HG03045 (cell line): Measurements from ENCODE around the gene LRCH2.
"Not testable (repeated sequence)": the region's sequence is repeated elsewhere in the genome, so short reads cannot be mapped to it uniquely, and the experiment has no call there.

ENCODE experiments used
- ATAC-seq: cut with Tn5 transposase; IDR thresholded peaks from one replicate; pipeline ENCODE4 v1.9.1; 2021; ENCODE audit warnings: mild to moderate bottlenecking, moderate library complexity; ENCODE audit not compliant: unreplicated experiment

Gene LRCH2

GRCh38 chrX:115214151-115214550, 19.7 kb downstream of the LRCH2 start:
- no peak for ATAC-seq

GRCh38 chrX:115209547-115209946, 24.3 kb downstream of the LRCH2 start:
- not testable (repeated sequence) for ATAC-seq

- ATAC-seq, result no peak
Measured at GRCh38 chrX:115204040-115204439, 29.9 kb downstream of the LRCH2 start.

DNA sequence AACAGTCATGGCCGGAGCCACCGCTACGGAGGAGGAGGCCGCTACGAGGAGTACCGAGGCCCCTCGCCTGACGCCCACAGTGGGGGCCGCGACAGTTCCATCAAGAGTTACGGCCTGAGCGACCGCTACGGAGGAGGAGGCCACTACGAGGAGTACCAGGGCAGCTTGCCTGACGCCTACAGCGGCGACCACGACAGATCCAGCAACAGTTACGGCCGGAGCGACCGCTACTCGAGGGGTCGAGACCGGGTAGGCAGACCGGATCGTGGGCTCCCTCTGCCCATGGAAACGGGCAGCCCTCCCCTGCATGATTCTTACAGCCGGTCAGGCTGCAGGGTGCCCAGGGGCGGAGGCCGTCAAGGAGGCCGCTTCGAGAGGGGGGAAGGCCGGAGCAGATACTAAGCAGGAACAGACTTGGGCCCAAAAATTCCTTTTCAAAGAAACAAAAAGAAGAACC, 41.6 kb downstream of the LRCH2 start:
- ATAC-seq, result no peak

DNA sequence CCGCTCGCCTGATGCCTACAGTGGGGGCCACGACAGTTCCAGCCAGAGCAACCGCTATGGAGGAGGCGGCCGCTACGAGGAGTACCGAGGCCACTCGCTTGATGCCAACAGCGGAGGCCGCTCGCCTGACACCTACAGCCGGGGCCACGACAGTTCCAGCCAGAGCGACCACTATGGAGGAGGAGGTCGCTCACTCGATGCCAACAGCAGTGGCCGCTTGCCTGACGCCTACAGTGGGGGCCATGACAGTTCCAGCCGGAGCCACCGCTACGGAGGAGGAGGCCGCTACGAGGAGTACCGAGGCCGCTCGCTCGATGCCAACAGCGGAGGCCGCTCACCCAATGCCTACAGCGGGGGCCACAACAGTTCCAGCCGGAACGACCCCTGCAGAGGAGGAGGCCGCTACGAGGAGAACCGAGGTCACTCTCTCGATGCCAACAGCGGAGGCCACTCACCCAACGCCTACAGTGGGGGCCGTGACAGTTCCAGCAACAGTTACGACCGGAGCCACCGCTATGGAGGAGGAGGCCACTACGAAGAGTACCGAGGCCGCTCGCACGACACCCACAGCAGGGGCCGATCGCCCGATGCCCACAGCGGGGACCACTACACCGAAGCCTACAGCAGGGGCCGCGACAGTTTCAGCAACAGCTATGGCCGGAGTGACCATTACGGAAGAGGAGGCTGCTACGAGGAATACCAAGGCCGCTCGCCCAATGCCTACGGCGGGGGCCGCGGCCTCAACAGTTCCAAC, 42.2 kb downstream of the LRCH2 start:
- ATAC-seq, result no peak

DNA sequence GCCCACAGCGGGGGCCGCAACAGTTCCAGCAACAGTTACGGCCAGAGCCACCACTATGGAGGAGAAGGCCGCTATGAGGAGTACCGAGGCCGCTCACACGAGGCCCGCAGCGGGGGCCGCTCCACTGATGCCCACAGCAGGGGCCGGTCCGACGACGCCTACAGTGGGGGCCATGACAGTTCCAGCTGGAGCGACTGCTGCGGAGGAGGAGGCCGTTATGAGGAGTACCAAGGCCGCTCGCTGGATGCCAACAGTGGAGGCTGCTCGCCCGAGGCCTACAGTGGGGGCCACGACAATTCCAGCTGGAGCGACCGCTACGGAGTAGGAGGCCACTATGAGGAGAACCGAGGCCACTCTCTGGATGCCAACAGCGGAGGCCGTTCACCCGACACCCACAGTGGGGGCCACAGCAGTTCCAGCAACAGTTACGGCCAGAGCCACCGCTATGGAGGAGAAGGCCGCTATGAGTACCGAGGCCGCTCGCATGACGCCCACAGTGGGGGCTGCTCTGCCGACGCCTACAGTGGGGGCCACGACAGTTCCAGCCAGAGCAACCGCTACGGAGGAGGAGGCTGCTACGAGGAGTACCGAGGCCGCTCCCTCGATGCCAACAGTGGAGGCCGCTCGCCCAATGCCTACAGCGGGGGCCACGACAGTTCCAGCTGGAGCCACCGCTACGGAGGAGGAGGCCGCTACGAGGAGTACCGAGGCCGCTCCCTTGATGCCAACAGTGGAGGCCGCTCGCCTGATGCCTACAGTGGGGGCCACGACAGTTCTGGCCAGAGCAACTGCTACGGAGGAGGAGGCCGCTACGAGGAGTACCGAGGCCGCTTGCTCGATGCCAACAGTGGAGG, 43.0 kb downstream of the LRCH2 start:
- no peak for ATAC-seq

- no peak for ATAC-seq
Measured at GRCh38 chrX:115189646-115190635, 44.0 kb downstream of the LRCH2 start.

DNA sequence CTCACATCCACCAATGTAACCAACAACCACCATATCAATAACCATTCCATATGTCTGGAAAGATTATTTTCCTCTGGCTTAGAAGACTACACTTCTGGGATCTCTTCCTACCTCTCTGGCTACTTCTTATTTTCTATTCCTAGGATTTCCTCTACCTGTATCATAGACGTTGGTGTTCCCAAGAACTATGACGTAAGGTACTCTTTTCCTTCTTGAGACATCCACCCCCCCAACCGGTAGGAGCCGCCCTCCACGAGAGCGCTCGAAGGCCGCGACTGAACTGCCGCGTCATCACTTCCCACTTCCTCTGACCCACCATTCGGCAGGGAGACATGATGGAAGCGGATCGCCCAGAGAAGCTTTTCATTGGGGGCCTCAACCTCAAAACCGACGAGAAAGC, 44.8 kb downstream of the LRCH2 start, which contains the start of gene RBMXL3:
TSS of gene RBMXL3 (plus strand) at position 301 of the 400 bp plus-strand sequence. CDS start at position 333, 32 bp downstream.
- no peak for ATAC-seq

GRCh38 chrX:115183980-115184379, 49.9 kb downstream of the LRCH2 start:
- no peak for ATAC-seq

- no peak for ATAC-seq
Measured at GRCh38 chrX:115178473-115178872, 55.4 kb downstream of the LRCH2 start.

DNA sequence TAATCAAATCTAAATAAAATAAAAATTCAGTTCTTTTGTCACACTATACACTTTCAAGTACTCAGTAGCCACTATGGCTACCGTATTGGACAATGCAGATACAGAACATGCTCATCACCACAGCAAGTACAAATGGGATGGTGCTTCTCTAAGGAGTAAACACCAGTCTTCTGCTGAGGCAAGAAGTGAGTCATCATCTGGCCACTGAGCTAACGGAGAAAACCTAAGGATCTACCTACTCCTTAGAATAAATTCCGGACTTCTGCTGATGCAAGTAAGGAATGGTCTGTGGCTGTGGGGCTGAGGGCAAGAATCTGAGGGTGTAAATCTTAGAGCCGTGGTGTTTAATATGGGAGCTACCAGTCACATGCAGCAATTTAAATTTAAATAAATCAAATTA, 56.0 kb downstream of the LRCH2 start:
- no peak for ATAC-seq

GRCh38 chrX:115174548-115174947, 59.3 kb downstream of the LRCH2 start:
- ATAC-seq, result no peak

DNA sequence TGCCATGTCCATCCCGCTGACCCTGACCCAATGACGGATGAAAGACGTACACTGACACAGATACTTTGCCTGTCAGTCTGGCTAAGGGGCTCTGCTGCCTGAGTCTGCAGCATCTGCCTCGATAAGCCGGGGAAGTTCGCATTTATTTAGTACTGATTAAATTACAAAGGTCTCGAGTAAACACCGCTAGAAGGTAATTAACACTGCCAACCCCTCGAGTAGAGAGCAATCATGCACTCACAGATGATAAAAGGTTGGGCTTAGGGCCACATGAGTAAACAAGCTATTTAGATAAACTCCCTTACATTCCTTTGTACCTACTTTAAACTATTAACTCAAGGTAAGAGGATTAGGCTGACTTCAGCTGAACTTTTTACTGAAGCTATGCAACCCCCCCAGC, 60.7 kb downstream of the LRCH2 start:
- ATAC-seq, result no peak

DNA sequence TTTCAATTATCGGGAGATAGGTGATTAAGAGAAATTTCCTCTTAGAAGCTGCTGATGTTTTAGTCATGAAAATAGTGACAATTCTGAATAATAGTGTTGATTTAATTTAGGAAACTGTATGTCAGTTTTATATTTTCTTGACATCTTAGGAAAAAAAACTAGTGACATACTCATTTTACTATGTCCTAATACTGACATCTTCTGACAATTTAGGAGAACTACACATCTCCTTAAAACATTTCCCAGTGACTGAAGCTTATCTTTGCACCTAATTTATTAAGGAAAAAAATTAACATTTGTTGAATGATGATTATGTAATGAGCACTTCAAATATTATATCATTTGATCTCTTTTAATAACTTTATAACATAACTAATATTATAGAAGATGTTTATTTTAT, 86.7 kb downstream of the LRCH2 start:
- ATAC-seq, result no peak

DNA sequence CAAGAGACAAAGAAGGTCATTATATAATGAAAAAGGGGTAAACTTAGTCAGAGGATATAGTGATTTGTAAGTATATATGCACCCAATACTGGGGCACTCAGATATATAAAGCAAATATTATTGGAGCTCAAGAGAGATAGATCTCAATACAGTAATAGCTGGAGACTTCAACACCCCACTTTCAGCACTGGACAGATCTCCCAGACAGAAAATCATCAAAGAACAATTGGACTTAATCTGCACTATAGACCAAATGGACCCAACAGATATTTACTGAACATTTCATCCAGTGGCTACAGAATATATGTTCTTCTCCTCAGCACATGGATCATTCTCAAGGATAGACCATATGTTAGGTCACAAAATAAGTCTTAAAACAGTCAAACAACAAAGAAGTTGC, 91.8 kb downstream of the LRCH2 start:
- no peak for ATAC-seq

- no peak for ATAC-seq
Measured at GRCh38 chrX:115138040-115138439, 95.9 kb downstream of the LRCH2 start.

GRCh38 chrX:115134382-115134781, 99.5 kb downstream of the LRCH2 start:
- no peak for ATAC-seq

DNA sequence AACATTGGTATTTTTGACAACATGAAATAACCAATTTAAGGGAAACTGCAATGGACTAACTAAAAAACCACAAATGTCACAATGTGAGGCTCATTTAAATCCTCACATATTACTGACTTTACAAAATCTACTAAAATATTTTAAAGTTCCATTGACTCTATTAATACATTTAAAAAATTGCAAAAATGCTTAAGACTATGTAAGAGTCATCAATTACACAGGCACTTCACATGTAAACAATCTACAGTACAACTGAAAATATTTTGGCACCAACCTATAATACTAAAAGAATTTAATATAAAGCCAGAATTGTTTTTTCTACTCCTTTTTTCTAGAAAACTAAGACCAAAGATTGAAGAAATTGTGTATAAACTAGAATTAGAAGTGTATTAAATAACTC, 121.5 kb downstream of the LRCH2 start:
- no peak for ATAC-seq

DNA sequence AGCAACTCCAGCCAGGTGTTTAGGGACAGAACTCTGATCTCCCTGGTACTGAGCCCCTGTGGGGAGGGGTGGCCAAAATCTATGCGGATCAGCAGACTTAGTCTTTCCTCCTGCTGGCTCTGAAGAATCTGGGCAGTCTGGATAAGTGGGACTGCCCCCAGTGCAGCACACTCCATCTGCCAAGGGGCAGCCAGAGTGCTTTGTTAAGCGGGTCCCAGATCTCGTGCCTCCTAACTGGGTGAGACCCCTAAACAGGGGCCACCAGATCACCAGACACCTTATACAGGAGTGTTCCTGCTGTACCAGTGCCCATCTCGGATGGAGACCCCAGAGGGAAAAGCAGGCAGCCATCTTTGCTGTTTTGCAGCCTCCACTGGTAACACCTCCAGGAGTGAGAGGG, 135.0 kb downstream of the LRCH2 start:
- ATAC-seq, result no peak

DNA sequence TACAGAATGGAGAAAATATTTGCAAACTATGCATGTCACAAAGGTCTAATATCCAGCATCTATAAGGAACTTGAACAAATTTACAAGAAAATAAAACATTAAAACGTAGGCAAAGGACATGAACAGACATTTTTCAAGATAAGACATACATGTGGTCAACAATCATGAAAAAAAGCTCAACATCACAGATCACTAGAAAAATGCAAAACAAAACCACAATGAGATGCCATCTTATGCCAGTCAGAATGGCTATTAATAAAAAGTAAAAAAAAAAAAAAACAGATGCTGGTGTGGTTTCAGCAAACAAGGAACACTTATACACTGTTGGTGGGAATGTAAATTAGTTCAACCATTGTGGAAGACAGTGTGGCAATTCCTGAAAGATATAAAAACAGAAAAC, 140.7 kb downstream of the LRCH2 start:
- no peak for ATAC-seq

DNA sequence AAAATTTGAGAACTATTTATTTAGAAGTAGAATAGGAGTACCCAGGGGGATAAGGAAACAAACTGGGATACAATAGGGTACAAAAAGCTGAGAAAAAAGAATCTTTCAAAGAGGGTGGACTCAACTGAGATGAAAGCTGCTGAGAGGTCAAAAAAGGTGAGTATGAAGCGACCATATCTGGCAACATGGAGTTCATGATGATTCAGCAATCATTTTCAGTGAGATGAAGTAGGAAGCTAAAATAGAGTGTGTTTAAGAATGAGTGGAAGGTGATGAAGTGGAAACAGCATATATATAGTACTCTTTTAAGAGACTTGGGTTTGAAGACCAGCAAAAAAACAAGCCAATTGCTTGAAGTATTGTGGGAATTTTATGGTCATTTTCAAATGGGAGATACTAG, 144.5 kb downstream of the LRCH2 start:
- ATAC-seq, result no peak
